HG02885 (cell line): ENCODE results near the gene EFNA5.

Experiments used
- ATAC-seq: cut with Tn5 transposase; IDR thresholded peaks from one replicate; pipeline ENCODE4 v1.9.1; 2021; ENCODE audit warnings: mild to moderate bottlenecking; ENCODE audit not compliant: unreplicated experiment, poor library complexity

The EFNA5 gene

DNA sequence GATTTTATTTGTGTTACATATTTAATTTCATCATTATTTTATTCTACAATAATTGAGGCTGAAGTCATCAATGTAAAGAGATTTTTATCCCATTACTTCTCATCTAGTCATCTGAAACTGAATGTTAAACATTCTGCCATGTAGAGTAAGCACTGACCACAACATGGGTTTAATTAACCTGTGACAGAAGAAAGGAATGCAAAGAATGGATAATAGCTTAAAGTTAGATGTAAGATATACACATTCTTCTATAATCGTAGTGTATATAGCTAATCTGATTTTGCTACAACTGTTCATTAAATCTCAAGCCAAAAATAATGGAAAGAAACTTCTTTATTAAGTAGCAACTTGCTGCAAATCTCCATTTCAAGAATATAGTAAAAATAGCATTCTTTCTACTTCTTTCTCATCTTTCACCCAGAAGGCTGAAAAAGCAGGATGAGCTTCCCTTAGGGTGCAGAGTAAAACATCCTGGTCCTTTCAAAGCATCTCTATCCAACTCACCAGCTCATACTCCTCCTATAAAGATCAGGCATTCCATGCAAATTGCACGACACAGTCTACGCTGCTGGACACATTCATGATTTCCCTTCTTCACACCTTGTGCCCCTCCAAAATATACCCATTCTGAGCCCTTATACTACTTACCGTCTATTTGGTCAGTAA is 115.2 kb downstream of the EFNA5 start:
- no peak for ATAC-seq

- no peak for ATAC-seq
Measured at GRCh38 chr5:107554776-107555424, 115.8 kb downstream of the EFNA5 start.

GRCh38 chr5:107553117-107553555 is 117.6 kb downstream of the EFNA5 start:
- no peak for ATAC-seq

DNA sequence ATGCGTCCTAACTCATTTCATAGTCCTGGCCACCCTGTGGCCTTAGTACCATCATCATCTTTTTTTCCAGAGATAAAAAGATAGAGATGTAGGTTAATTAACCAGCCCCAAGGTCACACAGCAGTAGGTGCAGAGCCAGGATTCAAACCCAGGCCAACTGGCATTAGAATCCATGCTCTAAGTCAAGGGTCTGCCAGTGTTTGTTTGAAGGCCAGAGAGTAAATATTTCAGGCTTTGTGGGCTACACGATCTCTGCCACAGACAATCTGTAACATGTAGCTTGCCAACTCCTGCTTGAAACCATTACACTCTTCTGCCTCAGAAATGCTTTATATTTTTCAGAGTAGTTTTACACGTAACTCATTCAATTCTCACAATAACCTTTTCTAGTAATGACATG is 119.6 kb downstream of the EFNA5 start:
- ATAC-seq = no peak

DNA sequence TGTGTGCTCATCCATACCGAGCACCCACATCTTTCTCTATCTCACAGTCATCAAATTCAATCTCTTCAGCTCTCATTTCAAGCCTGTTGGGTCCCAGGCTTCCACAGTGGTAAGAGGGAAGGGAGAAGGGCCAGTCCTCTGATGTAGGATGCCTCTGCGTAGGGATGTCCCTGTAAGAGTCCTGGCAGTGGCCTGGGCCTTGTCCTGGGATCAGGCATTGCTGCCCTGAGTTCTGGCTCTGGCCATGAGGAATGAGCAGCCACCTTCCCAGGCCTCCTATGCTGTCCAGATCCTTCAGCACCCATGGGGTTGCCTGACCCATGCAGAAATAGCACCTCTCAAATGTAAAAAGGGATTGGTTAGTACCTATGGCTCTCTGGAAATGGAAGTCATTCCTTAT is 121.2 kb downstream of the EFNA5 start:
- no peak for ATAC-seq

- no peak for ATAC-seq
Measured at GRCh38 chr5:107548477-107548876, 122.3 kb downstream of the EFNA5 start.

- no peak for ATAC-seq
Measured at GRCh38 chr5:107546719-107547118, 124.0 kb downstream of the EFNA5 start.

DNA sequence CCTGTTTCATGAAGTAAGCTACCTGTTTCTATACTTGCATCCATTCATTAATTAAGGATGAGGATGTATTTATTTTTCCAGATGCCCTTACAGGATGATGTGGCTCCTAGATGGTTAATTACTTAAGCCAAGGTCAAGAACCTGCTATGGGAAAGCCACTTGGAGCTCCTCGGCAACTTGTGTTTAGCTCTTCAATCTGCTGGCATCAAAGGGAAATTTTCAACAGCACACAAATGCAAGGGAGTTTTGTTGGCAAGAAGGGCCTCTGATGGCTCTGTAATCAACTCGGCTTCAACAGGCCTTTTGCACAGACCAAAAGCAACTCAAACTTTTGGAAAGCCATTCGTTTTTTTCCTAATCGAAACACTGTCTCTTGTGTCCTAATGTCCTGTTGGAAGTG is 125.3 kb downstream of the EFNA5 start:
- ATAC-seq = no peak

GRCh38 chr5:107544967-107545366 is 125.8 kb downstream of the EFNA5 start:
- ATAC-seq = no peak

- ATAC-seq = no peak
Measured at GRCh38 chr5:107544476-107544875, 126.3 kb downstream of the EFNA5 start.

GRCh38 chr5:107543868-107544267 is 126.9 kb downstream of the EFNA5 start:
- no peak for ATAC-seq

- ATAC-seq = no peak
Measured at GRCh38 chr5:107542831-107543231, 127.9 kb downstream of the EFNA5 start.

DNA sequence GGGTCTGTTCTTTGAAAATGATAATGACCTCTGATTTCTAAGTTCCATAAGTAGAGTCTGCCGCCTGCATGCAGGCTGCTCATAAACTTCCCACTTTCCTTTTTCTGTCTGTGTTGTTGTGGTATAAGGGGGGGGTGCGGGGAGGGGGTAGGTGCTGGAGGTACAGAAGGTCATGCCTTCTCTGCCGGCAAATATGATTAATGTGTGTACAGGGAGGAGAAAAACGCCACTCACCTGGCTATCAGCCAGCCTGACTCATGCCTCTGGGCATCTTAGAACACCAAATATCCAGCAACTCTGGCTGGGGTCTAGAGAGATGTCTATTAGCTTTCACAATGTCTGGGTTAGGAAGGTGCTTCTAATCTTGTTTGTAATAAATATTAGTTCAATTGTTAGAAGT is 128.3 kb downstream of the EFNA5 start:
- ATAC-seq = peak; percentile 53

GRCh38 chr5:107541400-107541799 is 129.3 kb downstream of the EFNA5 start:
- no peak for ATAC-seq

- no peak for ATAC-seq
Measured at GRCh38 chr5:107539726-107540330, 130.9 kb downstream of the EFNA5 start.

GRCh38 chr5:107538805-107539445 is 131.8 kb downstream of the EFNA5 start:
- no peak for ATAC-seq

- no peak for ATAC-seq
Measured at GRCh38 chr5:107538331-107538730, 132.4 kb downstream of the EFNA5 start.

DNA sequence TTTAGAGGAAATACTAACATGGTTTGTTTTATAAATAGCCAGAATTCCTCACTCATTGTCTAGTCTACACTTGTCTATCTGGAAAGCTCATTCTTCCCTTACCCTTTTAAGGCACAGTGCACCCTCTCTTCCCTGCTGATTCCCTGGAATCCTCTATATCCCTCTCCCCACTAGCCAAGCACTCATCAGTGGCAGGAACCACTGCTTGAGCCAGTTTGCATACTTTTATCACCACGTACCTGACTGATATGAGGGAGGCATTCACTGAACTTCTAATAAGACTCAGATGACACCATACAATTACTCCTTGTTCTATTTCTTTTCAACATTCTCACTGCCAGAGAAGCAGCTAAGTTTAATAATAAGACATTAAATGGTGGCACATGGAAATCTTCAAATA is 134.9 kb downstream of the EFNA5 start:
- ATAC-seq = no peak

DNA sequence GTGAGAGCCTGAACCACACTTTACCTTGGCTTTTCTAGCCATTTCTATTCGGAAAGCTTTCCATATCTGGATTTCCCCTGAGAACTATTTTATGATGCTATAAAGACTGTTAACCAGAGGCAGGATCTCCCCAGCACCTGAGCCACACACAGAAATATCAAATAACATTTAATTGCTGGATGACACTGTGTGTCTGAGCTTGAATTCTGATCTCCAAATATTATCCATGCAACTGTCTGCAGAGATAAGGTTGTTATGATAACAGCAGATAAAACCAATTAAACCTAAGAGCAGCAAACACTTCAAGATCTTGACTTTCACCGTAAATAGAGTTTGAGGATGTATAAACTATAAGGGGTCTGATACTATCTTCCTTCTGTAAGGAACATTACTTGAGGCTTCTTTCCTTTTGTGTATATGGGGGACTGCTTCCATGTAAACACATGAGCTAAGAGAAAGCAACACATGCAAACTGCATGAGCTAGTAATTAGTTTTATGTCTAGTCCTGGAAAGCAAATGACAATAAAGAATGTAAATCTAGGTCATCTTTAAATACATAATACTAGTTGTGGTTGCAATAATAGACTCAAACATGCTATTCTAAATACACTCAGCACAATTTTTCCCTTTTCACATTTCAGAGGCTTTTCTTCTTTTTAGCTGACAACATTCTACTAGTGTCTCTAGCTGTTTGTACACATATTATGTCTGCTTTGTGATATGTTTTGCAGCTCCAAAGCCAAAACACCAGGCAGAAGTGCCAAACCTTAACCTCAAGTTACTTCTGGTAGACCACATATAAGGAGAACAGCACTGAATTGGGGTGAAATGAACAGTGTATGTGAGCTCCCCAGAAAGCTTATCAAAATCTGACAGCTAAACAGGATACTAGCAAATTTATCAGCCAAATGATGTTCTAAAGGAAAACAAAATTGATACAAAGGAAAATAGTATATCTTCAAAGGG is 136.5 kb downstream of the EFNA5 start:
- ATAC-seq = no peak

DNA sequence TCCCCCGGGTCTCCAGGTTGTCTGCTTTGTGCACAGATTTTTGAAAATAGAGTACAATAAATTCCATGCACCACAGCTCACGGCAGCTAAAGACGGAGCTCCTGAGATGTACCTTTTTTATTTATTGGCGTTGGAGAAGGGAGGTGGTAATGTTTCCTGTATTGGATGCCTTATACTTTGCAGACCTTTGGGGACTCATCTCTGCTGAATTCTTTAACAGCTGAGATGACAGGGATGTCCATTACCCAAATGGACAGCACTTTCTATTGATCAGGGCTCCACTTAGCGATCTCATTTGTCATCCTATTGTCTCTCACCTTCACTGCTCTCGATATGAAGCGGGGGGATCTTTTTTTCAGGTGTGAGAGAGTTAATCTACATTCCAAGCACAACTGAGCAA is 137.8 kb downstream of the EFNA5 start:
- no peak for ATAC-seq
